ENCODE measurements around the gene GRIN2A.

The GRIN2A gene

DNA sequence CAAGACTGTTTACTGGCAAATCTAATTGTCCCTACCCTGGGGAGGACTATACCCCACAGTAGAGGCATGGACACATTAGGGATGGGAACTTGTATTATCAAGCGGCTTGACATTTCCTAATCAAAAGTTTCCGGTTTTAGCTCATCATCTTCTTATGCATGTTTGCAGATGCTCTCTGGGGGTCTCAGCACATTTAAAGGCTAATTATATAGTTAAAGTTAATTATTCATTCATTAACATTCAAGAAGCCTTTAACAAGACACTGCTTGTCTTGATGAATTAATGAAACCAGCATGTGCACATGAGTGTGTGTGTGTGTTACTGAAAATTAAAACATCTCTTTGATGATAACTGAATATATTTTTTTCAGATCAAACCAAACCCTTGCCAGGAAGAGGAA lies 377.1 kb downstream of the GRIN2A start:
- DNase-seq = no peak

DNA sequence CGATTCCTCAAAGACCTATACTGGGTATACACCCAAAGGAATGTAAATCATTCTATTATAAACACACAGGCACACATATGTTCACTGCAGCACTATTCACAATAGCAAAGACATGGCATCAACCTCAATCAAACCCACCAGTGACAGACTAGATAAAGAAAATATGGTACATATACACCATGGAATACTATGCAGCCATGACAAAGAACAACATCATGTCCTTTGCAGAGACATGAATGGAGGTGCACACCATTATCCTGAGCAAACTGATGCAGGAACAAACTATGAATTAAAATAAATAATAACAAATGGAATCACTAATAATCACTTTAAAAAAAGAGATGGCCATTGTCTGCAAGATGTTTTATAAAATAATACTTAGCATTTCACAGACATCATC lies 380.1 kb downstream of the GRIN2A start:
- DNase-seq = no peak

DNA sequence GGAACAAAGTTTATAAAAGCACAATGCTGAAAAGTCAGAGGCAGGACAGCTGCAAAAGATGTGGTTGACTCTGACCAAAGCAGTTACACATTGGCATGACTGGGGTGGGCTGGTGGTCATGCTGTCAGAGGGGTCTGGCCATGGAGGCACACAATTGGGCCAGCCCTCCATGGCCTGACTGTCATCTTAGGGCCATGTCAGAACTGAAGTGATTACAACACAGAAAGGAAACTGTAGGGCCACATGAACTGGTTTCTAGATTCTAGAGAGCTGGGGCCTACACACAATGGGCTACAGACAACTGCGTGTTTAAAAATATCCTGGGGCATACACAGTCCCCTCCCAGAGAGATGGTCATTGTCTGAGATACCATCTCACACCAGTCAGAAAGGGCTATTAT lies 380.6 kb downstream of the GRIN2A start:
- DNase-seq = no peak

DNA sequence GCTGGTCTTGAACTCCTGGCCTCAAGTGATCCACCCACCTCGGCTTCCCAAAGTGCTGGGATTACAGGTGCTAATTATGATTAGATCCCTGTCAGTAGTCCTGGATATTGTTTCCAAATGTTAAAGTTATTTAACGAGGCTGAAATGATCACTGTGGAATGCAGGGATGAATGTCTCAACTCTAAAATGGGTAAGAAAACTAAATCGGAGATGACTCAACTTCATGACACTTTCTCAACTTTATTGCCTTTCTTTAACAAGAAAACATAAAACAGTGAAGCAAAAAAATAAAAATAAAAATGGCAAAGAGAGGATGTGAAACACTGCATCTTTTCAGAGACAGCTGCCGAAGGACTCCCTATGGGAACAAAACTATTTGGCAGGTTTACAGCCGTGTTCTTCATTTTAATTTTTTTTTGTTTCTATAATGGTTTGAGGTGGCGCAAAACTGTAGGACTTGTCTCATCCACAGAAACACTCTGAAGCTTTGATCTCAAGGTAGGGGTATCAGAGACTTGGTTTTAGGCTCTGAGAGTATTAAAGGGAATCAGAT lies 382.0 kb downstream of the GRIN2A start:
- no peak for DNase-seq

DNA sequence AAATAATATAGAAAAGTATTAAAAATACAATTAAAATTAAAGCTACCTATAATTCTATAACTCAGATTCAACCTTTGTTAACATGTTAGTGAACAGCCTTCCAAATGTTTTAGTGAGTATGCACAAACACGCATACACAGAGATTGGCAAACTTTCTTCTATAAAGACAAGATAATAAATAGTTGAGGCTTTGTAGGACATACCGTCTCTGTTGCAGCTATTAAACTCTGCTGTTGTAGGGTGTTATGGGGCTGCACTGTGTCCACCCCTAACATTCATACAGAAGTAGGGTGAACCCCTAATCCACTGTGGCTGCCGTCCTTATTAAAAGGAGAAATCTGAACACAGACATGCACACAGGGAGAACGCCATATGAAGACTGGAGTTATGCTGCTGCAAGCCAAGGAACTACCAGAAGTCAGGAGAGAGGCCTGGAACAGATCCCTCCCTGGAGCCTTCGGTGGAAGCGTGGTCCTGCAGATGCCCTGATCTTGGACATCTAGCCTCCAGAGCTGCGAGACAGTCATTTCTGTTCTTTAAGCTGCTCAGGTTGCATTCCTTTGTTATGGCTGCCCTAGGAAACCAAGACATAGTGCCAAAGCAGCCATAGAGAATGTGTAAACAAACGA lies 383.2 kb downstream of the GRIN2A start:
- DNase-seq = no peak

DNA sequence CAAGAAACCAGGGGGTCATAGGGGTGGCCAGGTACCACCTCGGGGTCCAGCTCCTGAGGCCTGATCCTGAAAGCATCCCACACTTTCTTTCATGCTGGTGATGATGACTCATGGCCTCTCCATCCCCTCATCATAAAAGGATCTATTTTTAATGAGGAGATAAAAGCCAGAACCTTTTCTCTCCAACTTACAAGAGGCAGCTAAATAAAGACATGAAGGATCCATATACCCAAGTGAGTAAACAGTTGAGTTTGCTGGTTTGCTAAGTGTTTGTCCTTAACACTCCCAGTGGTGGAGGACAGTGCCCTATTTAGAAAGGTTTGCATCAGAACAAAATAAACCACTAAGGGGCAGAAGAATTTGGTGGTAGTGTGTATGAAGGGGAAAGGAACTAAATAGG lies 383.8 kb downstream of the GRIN2A start:
- DNase-seq = no peak

DNA sequence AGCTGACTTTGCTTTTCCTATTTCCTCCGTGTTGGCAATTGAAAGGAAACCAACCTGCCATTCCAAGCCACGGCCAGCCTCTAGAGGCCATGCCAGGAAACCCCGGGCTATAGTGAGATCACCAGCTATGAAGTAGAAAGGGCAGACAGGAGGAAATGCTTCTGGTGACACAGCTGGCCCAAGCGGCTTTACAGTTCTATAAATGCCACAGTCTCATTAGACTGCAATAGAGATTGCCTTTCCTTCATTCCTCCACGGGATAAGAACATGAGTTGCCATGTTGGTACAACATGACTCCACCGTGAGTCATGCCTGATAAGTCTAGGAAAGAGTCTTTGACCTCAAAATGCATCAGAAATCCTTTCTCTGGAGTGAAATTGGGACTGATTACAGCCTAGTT lies 384.9 kb downstream of the GRIN2A start:
- DNase-seq = no peak

- DNase-seq = no peak
Measured at GRCh38 chr16:9793623-9794022, 388.6 kb downstream of the GRIN2A start.

GRCh38 chr16:9791556-9791955 lies 390.7 kb downstream of the GRIN2A start:
- DNase-seq = no peak

- no peak for DNase-seq
Measured at GRCh38 chr16:9790199-9790598, 392.0 kb downstream of the GRIN2A start.

GRCh38 chr16:9787717-9788116 lies 394.5 kb downstream of the GRIN2A start:
- no peak for DNase-seq

DNA sequence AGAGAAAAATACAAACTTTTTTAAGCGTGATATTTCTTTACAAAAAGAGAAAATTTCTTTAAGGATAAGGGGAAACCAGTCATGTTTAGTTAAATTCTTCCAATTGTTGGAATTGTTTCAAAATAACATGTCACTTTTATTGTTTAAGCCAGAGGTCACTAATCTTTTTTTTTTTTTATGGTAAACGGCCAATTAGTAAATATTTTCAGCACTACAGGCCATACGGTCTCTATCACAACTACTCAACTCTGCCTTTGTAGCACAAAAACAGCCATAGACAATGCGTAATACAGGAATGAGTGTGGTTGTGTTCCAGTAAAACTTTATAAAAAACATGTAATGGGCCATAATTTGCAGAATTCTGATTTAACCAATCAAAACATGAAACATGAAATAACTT lies 401.4 kb downstream of the GRIN2A start:
- no peak for DNase-seq

DNA sequence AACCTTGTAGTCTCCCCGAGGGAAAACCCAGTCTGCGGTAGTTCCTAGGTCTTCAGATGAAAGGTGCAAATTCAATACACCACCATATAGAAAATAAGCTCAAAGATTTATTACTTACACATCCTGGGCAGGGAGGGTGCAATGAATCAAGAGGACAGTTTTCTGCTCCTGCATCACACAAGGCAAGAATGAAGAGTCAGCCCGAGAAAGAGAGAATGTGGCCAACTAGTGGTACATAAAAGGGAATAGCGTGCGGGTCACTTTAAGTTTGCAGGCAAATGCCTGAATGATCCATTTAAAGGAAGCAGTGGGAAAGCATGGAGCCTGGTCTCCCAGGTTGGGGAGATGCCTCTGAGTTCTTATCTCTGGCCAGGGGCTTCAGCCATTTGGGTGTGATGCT lies 403.4 kb downstream of the GRIN2A start:
- DNase-seq = no peak

DNA sequence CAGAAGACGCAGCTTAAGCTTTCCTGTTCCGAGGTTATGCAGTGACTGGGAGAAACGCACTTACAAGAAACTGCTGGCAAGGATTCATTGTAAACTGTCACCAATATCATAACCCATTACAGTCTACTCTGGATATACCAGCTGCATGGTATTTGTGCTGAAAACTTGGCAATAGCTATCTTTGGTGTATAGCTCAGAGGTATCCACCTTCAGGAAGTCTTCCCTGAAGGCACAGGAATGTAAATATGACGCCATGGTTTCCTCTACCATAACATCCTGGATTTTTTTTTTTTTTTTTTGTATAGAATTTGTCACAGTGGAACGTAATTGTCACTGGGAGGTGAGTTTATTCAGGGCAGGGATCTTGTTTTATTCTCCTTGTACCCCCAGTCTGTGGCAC lies 406.2 kb downstream of the GRIN2A start:
- no peak for DNase-seq

DNA sequence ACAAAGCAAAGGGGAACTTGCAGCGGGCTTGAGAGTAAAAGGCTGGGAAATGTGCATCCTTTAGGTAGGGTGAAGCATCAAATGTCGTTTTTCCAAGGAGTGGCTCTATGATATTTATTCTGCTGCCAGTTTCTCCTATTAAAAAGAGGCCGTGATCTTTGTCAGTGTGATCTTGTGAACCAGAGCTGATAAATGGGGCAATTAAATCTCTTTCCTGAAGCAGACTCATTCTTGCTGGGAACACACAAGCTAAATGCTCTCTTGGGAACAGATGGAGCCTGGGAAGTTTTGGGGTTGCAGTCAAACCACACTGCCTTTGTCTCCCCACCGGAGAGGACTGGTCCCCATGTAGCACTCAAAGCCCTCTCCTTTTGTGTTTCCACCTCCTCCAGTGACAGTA lies 408.9 kb downstream of the GRIN2A start:
- DNase-seq = no peak

- no peak for DNase-seq
Measured at GRCh38 chr16:9772526-9773225, 409.6 kb downstream of the GRIN2A start.

DNA sequence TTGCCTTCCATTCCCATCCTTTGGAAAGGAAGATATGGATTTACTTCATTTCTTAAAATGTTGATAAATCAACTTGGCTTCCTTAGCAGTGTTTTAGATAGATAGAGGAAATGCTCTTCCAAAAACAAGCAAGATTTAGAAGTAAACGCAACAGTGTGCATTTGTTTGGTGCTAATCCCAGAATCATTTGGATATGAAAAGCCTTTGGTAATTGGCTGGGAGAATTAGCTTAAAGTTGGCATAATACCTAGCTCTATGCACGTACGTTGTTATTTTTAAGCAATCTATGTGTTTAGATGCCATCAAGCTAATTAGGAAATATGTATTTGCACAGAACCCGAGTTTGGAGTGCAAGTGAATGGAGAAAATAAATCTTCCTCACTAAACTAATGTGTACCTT lies 415.3 kb downstream of the GRIN2A start:
- DNase-seq = no peak

DNA sequence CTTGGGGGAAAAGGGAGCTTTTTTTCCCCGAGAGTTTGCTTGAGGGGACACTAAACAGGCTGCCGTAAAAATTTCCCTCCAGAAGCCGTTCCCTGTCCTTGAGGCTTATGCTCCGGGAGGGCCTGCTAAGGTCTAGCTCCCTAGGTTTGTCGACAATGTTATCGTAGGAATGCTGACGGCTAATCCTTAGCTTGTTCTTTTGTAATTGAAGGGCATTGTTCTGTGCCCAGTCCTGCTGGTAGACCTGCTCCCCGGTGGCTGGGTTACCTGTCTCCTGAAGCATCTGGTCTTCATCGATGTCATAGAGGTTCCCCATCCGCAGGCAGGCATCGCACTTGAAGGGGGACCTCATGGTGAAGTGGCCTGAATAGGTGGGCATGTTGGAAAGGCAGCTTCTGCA lies 418.7 kb downstream of the GRIN2A start:
- DNase-seq = no peak

- DNase-seq = no peak
Measured at GRCh38 chr16:9761870-9762269, 420.4 kb downstream of the GRIN2A start.

DNA sequence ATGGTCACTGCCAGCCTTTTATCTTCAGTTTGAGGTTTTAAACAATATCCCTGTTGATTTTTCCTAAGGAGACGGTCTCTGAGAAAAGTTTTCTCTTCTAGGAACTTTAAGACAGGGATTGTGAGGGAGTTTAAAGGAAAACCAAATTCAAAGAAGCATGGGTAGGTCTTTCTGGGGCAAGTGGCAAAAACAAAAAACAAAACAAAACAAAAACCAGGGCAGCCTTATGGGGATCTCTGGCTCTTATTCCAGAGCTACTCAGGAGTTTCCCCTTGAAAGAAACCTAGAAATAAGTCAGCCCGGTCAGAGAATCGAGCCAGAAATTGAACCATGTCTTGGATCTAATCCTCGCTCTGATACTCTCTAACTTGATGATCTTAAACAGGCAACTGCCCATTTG lies 424.5 kb downstream of the GRIN2A start:
- DNase-seq = no peak

- DNase-seq = no peak
Measured at GRCh38 chr16:9756434-9756833, 425.8 kb downstream of the GRIN2A start.

DNA sequence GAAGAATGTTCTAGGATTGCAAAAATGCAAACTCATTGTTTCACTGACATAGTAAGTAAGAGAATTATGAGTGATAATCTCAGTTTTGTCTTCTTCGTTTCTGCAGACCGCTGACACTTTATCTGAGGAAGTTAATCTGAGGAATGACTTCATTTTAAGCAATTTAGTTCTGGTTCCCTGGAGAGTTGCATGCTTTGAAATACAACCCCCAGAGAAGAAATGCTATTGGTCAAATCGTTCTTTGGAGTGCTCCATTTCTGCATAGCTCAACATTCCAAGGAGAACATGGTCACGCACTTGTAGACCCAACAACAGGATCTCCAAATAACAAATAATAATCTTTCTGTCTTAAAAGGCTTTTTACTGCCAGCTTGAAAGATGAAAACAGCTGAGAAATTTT lies 427.1 kb downstream of the GRIN2A start:
- DNase-seq = no peak

GRCh38 chr16:9741776-9742175 lies 440.5 kb downstream of the GRIN2A start:
- no peak for DNase-seq

DNA sequence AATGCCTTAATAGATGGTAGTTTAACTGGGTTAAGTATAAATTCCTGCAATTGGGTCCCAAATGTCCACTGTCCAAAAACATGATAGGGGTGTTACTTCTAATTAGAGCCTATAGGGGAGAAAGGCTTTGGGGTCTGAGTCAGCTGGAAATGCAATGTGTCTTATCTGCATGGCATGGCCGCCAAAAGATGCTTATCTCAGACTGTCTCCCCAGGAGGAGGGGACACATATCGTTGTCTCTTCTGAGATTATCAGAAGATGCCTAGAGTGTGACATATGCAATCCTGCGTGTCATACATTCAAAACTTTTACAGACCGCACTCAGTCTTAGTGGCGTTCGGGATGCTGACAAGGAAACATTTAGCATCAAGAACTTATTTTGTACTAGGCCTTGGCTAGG lies 442.9 kb downstream of the GRIN2A start:
- no peak for DNase-seq

DNA sequence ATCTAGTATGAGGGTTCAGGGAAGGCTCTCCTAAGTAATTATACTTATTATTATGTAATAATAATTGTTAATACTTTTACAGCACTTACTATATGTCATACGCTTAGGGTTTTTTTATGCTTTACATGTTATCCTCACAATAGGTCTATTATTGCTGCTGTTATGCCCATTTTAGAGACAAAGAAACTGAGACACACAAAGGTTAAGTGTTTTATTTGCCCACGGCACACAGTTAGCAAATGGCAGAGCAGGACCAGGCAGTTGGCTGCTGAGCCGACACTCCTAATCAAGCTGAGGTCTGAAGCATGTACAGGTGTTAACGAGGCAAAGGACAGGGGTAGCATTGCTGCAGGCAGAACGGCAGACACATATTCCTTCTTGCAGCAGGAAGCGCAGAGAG lies 443.5 kb downstream of the GRIN2A start:
- no peak for DNase-seq

All from stimulated activated CD4-positive, alpha-beta T cell treated with anti-CD3 and anti-CD28 coated beads, Interleukin-1b, Interleukin-23, amount 100 ng/mL, for 48 hours (primary cell).